Endothelial cell of umbilical vein (primary cell): ENCODE results near the gene CRIM1. TPM values are rescaled to one million over a fixed set of nuclear protein-coding genes. Genes with fewer than 3 reads are reported as not detected.

Experiments used
- BruUV-seq: library from RNA; stranded (reverse); fragments of 400-500 nt; replicated peaks from 2 replicates; lab custom pipeline; 2021; lab: Mats Ljungman, UMichigan
- CTCF ChIA-PET: fragments of 300-600, 350-600 bp; sonication (Branson Sonifier 250); formaldehyde crosslinking; loops from one replicate; lab custom pipeline; 2021; ENCODE audit warnings: antibody characterized with exemption, inconsistent platforms; lab: Charles Lee
- POLR2A ChIA-PET: fragments of 300-600, 350-600 bp; sonication (Branson Sonifier 250); formaldehyde crosslinking; loops from one replicate; lab custom pipeline; 2021; ENCODE audit warnings: antibody characterized with exemption, inconsistent platforms; lab: Charles Lee
- DNase-seq: peaks from one replicate; pipeline ENCODE4 v3.0.0-alpha.2; 2011; ENCODE audit warnings: low read depth, low spot score
- FAIRE-seq: peaks from 2 replicates; lab custom pipeline; 2011; peaks lifted over from hg19 to GRCh38; lab: Jason Lieb, UNC
- H2AFZ ChIP-seq: 2 replicates; pipeline ENCODE4 v1.6.0; 2012; ENCODE audit warnings: low read depth, low read length, control low read depth, inconsistent platforms
- H3K27ac ChIP-seq: 2 replicates; pipeline ENCODE4 v1.5.1; 2011; ENCODE audit warnings: low read depth, mild to moderate bottlenecking, control low read depth, low read length, moderate library complexity; ENCODE audit not compliant: insufficient read depth
- H3K27me3 ChIP-seq, 2 experiments: 2 replicates each; pipeline versions ENCODE4 v1.6.0 to v1.6.1; 2011; ENCODE audit warnings: low read length in 2 of 2, mixed read lengths in 1 of 2; ENCODE audit not compliant: control insufficient read depth in 2 of 2, insufficient read depth in 2 of 2
- H3K36me3 ChIP-seq, 2 experiments: 2 replicates in 1 of 2; 3 replicates in 1 of 2; pipeline ENCODE4 v1.5.1; 2011; ENCODE audit warnings: low read length in 2 of 2, mild to moderate bottlenecking in 1 of 2, moderate library complexity in 1 of 2; ENCODE audit not compliant: control insufficient read depth in 2 of 2, insufficient read depth in 2 of 2; ENCODE audit errors: extremely low read depth in 1 of 2
- H3K4me1 ChIP-seq: 3 replicates; pipeline ENCODE4 v1.5.1; 2011; ENCODE audit warnings: mild to moderate bottlenecking, low read length; ENCODE audit not compliant: control insufficient read depth, insufficient read depth; ENCODE audit errors: extremely low read depth
- H3K4me2 ChIP-seq: 2 replicates; pipeline ENCODE4 v1.6.1; 2011; ENCODE audit warnings: low read length, control low read depth, mixed read lengths; ENCODE audit not compliant: insufficient read depth
- H3K4me3 ChIP-seq, 3 experiments: fragments of 200-600 bp in 1 of 3; sonication (generic), shearing (Covaris generic) in 1 of 3; replicated peaks in 1 of 3; 2 replicates each; pipeline ENCODE4 v1.5.1; 2011 to 2016; ENCODE audit warnings: control low read depth in 3 of 3, low read length in 3 of 3, mild to moderate bottlenecking in 2 of 3, inconsistent platforms in 1 of 3, low read depth in 1 of 3, moderate library complexity in 1 of 3; ENCODE audit not compliant: insufficient read depth in 1 of 3
- H3K79me2 ChIP-seq: 2 replicates; pipeline ENCODE4 v1.6.0; 2012; ENCODE audit warnings: low read length, inconsistent platforms; ENCODE audit not compliant: control insufficient read depth, insufficient read depth
- H3K9ac ChIP-seq: replicated peaks from 2 replicates; pipeline ENCODE3; 2011; ENCODE audit warnings: low read length, control low read depth; ENCODE audit not compliant: insufficient read depth; ENCODE audit errors: extremely low read depth
- H3K9me1 ChIP-seq: replicated peaks from 3 replicates; pipeline ENCODE4 v1.6.0; 2011; ENCODE audit warnings: mild to moderate bottlenecking, low read length; ENCODE audit not compliant: control insufficient read depth, insufficient read depth; ENCODE audit errors: extremely low read depth
- H3K9me3 ChIP-seq: replicated peaks from 2 replicates; pipeline ENCODE4 v1.5.1; 2012; ENCODE audit warnings: low read length, inconsistent platforms; ENCODE audit not compliant: control insufficient read depth, insufficient read depth
- H4K20me1 ChIP-seq: replicated peaks from 2 replicates; pipeline ENCODE3; 2011; ENCODE audit warnings: mild to moderate bottlenecking, low read length; ENCODE audit not compliant: control insufficient read depth, insufficient read depth; ENCODE audit errors: extremely low read depth
- CTCF ChIP-seq, 2 donors: IDR thresholded peaks; 1 replicate in 1 of 2; 2 replicates in 1 of 2; pipeline ENCODE4 v1.5.1; 2011; ENCODE audit warnings: low read length in 2 of 2, mild to moderate bottlenecking in 2 of 2, moderate library complexity in 2 of 2, control low read depth in 1 of 2, inconsistent platforms in 1 of 2, low read depth in 1 of 2; ENCODE audit not compliant: insufficient read depth in 1 of 2; ENCODE audit errors: extremely low read depth in 1 of 2
- EZH2 ChIP-seq: IDR thresholded peaks from 2 replicates; pipeline ENCODE4 v1.6.1; 2012; ENCODE audit warnings: borderline replicate concordance, low read depth, mild to moderate bottlenecking, moderate library complexity, low read length, inconsistent platforms; ENCODE audit not compliant: severe bottlenecking
- FOS ChIP-seq: IDR thresholded peaks from 2 replicates; pipeline ENCODE4 v1.6.1; 2011; ENCODE audit warnings: mild to moderate bottlenecking, low read length, moderate library complexity, borderline replicate concordance; ENCODE audit not compliant: insufficient read depth
- GATA2 ChIP-seq: IDR thresholded peaks from 2 replicates; pipeline ENCODE4 v1.7.0; 2011; ENCODE audit warnings: low read depth, mild to moderate bottlenecking, moderate library complexity, mixed read lengths, low read length; ENCODE audit not compliant: insufficient read length, insufficient read depth
- JUN ChIP-seq: IDR thresholded peaks from 2 replicates; pipeline ENCODE4 v1.6.1; 2011; ENCODE audit warnings: borderline replicate concordance, low read depth; ENCODE audit not compliant: insufficient read length, insufficient read depth
- MAX ChIP-seq: IDR thresholded peaks from 2 replicates; pipeline ENCODE4 v1.6.1; 2011; ENCODE audit not compliant: insufficient read depth, insufficient read length
- MYC ChIP-seq: IDR thresholded peaks from one replicate; pipeline ENCODE4 v1.6.1; 2011; ENCODE audit warnings: mild to moderate bottlenecking, low read depth, low read length
- POLR2A ChIP-seq: IDR thresholded peaks from 2 replicates; pipeline ENCODE4 v1.6.1; 2012; ENCODE audit warnings: low read depth, mild to moderate bottlenecking, control low read depth, low read length
- POLR2AphosphoS5 ChIP-seq: IDR thresholded peaks from 2 replicates; pipeline ENCODE4 v1.6.1; 2012; ENCODE audit warnings: low read depth, mild to moderate bottlenecking, control low read depth, low read length, moderate library complexity; ENCODE audit not compliant: insufficient read depth
- dilution Hi-C: fragments of 300-500 bp; cut with MboI; formaldehyde crosslinking; loops from one replicate; pipeline ENCODE4 v1.15.0; 2019; ENCODE audit warnings: low sequenced_read_pairs; ENCODE audit not compliant: extremely low pct_ligation_motif_present
- intact Hi-C: fragments of 100-400 bp; cut with micrococcal nuclease; formaldehyde crosslinking; loops from one replicate; pipeline ENCODE4 v1.10.0; 2022
- polyA plus RNA-seq, 4 experiments: library from polyadenylated mRNA; depleted of rRNA in 3 of 4; stranded (reverse) in 3 of 4; unstranded in 1 of 4; fragments of >200 nt; gene quantifications; 2 replicates each; pipeline versions ENCODE4 v1.2.1 to v1.2.3, GENCODE V29; 2011 to 2012; ENCODE audit warnings: missing spikeins in 1 of 4
- total RNA-seq: library from RNA; stranded (reverse); gene quantifications from 2 replicates; pipeline ENCODE4 v1.2.3, GENCODE V29; 2021

Gene CRIM1
- total and polyA plus RNA-seq, 2 donors (not counting 3 experiments of a cell fraction or from before 2014, with no cell fraction given): 422 to 649 TPM

- H3K36me3 ChIP-seq: peaks cover 0 to 22% of the 10 kb centered on the region in 2 experiments
- H3K4me3 ChIP-seq: no peak overlapping the region
- peak overlapping the region; percentile 92 for H3K27ac ChIP-seq
- ChIA-PET CTCF (interaction anchor here (0.8 to 4.5 kb wide), 8 partner anchors 14 to 82 kb away, joined by 3 to 16 read pairs (median 4); no protein-coding TSS in a partner anchor), POLR2A (interaction anchor here (1.2 to 1.3 kb wide), 2 partner anchors 15 to 49 kb away, joined by 3 to 4 read pairs; partner anchors contain the start of gene CRIM1)
- BruUV-seq: no TSS peak
- peaks cover 100% of the 10 kb centered on the region for H3K79me2 ChIP-seq
- DNase-seq (peak; percentile 79), FAIRE-seq (no peak)
- peak overlapping the region; percentile 59 for H3K4me2 ChIP-seq
- peaks cover 6% of the 10 kb centered on the region for H4K20me1 ChIP-seq
- H3K9me3 ChIP-seq: no peaks in the 10 kb centered on the region
- H3K4me1 ChIP-seq: peaks cover 96% of the 10 kb centered on the region
- TF ChIP-seq CTCF (IDR thresholded peaks at IDR 0.05; ENCODE audit: extremely low read depth in 1 of 2, insufficient read depth in 1 of 2, low read depth in 1 of 2, low read length in 2 of 2) (no peak), POLR2A (peak; percentile 64), MAX (no peak), GATA2 (peak; percentile 97), FOS (peak; percentile 69), JUN (peak; percentile 95), MYC (no peak), POLR2AphosphoS5 (no peak), EZH2 (no peak)
- H2AFZ ChIP-seq: no peak overlapping the region
- intact Hi-C loops (loop anchor here (1.0 kb wide), 1 partner anchor 10 kb away; no protein-coding TSS in a partner anchor), dilution Hi-C loops (no loop called here)
- no peaks in the 10 kb centered on the region for H3K9me1 ChIP-seq
- no peaks in the 10 kb centered on the region for H3K27me3 ChIP-seq
- peak overlapping the region; percentile 67 for H3K9ac ChIP-seq
Measured at GRCh38 chr2:36403675-36404230, 48.2 kb downstream of the CRIM1 start.
